Transverse colon (tissue), 4 donors: ENCODE data around the gene FGF7. TPM values are rescaled to one million over a fixed set of nuclear protein-coding genes. Genes with fewer than 3 reads are reported as not detected.

Source experiments
- DNase-seq: peaks from one replicate; pipeline ENCODE4 v3.0.0-alpha.2; 2019
- H3K27ac ChIP-seq, 4 donors: fragments of 200-600 bp; sonication (generic); 2 replicates each; pipeline ENCODE4 v1.5.1; 2016 to 2018; ENCODE audit warnings: inconsistent platforms in 4 of 4
- H3K27me3 ChIP-seq: fragments of 200-600 bp; sonication (generic); 2 replicates; pipeline ENCODE4 v1.5.1; 2017; ENCODE audit warnings: inconsistent platforms
- H3K36me3 ChIP-seq, 4 donors: fragments of 200-600 bp; sonication (generic); 2 replicates each; pipeline ENCODE4 v1.5.1; 2017 to 2019; ENCODE audit warnings: inconsistent platforms in 4 of 4
- H3K4me1 ChIP-seq, 4 donors: fragments of 200-600 bp; sonication (generic); 2 replicates each; pipeline ENCODE4 v1.5.1; 2017 to 2020; ENCODE audit warnings: inconsistent platforms in 4 of 4
- H3K4me3 ChIP-seq, 4 donors: fragments of 200-600 bp; sonication (generic); 1 replicate in 1 of 4; 2 replicates in 3 of 4; pipeline versions ENCODE4 v1.5.1 to v1.6.1; 2017 to 2019; ENCODE audit warnings: inconsistent platforms in 4 of 4
- H3K9me3 ChIP-seq, 2 donors: fragments of 200-600 bp; sonication (generic); 2 replicates each; pipeline ENCODE4 v1.5.1; 2017 to 2019; ENCODE audit warnings: inconsistent platforms in 2 of 2
- CTCF ChIP-seq, 5 experiments: fragments of 200-600 bp in 3 of 5; fragments of 450-650 bp in 2 of 5; sonication (generic) in 3 of 5; IDR thresholded peaks; 1 replicate in 2 of 5; 2 replicates in 3 of 5; pipeline ENCODE4 v1.5.1; 2016 to 2017; ENCODE audit warnings: antibody characterized with exemption in 5 of 5, inconsistent platforms in 3 of 5, mild to moderate bottlenecking in 2 of 5, moderate library complexity in 1 of 5
- EP300 ChIP-seq: sonication (generic); formaldehyde crosslinking; IDR thresholded peaks from one replicate; pipeline ENCODE4 v1.6.1; 2017; ENCODE audit warnings: antibody characterized with exemption, low read depth
- POLR2A ChIP-seq: fragments of 450-650 bp; IDR thresholded peaks from one replicate; pipeline ENCODE4 v1.6.1; 2016; ENCODE audit warnings: antibody characterized with exemption, mild to moderate bottlenecking, moderate library complexity
- POLR2AphosphoS5 ChIP-seq, 3 donors: sonication (generic); formaldehyde crosslinking; IDR thresholded peaks; one replicate each; pipeline ENCODE4 v1.6.1; 2016; ENCODE audit warnings: antibody characterized with exemption in 3 of 3
- WGBS, 2 donors: methylation state at CpG; one replicate each; pipeline ENCODE4 v1.1.5; 2018; ENCODE audit warnings: low coverage in 1 of 2; 5-methylcytosine and 5-hydroxymethylcytosine counted together
- in situ Hi-C, 4 donors: fragments of 200-750 bp; cut with MboI; loops; one replicate each; pipeline versions ENCODE4 v1.15.0 to v1.15.1; 2017; ENCODE audit warnings: low sequenced_read_pairs in 3 of 4, low pct_ligation_motif_present in 1 of 4, low pct_unique_long_range_greater_than_20kb in 1 of 4
- intact Hi-C: fragments of 100-400 bp; cut with DNase I; formaldehyde crosslinking; loops from one replicate; pipeline ENCODE4 v1.15.1; 2023; ENCODE audit warnings: low total_unique reads
- total RNA-seq, 4 donors: library from RNA; depleted of rRNA; stranded (reverse); fragments of >200 nt; gene quantifications; one replicate each; pipeline ENCODE4 v1.1.0, GENCODE V29; 2016

Gene FGF7
- total RNA-seq, 4 donors from 2014 or later = 11.2 to 18.6 (median 17.9) TPM

DNA sequence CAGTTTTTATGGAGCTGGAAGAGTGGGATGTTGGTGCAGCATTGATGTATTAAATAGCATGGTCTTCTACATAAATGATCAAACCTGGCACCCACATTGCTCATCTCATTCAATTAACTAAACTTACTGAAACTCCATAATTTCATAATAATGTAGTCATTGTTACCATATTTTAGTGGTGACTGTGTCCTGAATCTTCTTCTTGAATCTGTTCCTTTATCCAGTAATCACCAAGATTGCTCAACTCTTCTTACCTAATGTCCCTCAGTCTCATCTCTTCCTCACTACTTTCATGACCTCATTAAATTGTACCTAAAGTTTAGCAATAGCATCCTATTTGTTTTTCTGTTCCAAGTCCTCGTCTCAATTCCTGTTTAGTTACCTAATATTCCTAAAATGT, 69.8 kb downstream of the FGF7 start:
- in situ Hi-C loops (no loop called here), intact Hi-C loops (no loop called here)
- 71 to 93% methylated on average over 1 of the region's 1 CpG for WGBS, 2 donors
- Histone ChIP-seq H3K36me3 (no peaks in the 10 kb centered on the region), H3K4me3 (no peak overlapping the region), H3K27me3 (no peaks in the 10 kb centered on the region), H3K27ac (no peak overlapping the region), H3K4me1 (no peaks in the 10 kb centered on the region), H3K9me3 (no peaks in the 10 kb centered on the region)
- no peak for DNase-seq
- TF ChIP-seq CTCF (IDR thresholded peaks at IDR 0.05) (no peak), POLR2AphosphoS5 (IDR thresholded peaks at IDR 0.05) (peak in 2 of 3 donors; percentile 37 to 43)

DNA sequence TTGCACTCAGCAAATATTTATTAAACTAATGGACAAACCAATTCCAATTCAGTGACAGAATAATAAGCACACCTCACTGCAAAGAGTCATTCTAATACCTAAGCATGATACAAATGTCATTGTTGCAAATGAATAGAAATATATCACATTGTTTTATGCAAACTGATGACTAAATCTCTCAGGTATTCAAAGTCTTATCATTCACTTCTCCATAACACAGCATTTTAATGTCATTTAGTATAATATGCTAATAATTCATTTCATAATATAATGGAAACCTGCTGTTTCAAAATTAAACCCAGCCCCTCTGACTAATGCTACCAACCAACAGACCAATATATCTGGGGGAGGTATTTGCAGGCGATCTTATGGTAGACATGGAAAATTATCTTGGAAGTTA, 71.8 kb downstream of the FGF7 start:
- Histone ChIP-seq H3K27me3 (no peaks in the 10 kb centered on the region), H3K9me3 (no peaks in the 10 kb centered on the region), H3K4me3 (no peak overlapping the region), H3K36me3 (no peaks in the 10 kb centered on the region), H3K4me1 (no peaks in the 10 kb centered on the region), H3K27ac (no peak overlapping the region)
- in situ Hi-C loops (no loop called here), intact Hi-C loops (no loop called here)
- WGBS, 2 donors = 93 to 100% methylated on average over 1 of the region's 1 CpG
- TF ChIP-seq CTCF (IDR thresholded peaks at IDR 0.05) (no peak), EP300 (no peak), POLR2A (no peak), POLR2AphosphoS5 (IDR thresholded peaks at IDR 0.05) (no peak)
- DNase-seq = no peak

DNA sequence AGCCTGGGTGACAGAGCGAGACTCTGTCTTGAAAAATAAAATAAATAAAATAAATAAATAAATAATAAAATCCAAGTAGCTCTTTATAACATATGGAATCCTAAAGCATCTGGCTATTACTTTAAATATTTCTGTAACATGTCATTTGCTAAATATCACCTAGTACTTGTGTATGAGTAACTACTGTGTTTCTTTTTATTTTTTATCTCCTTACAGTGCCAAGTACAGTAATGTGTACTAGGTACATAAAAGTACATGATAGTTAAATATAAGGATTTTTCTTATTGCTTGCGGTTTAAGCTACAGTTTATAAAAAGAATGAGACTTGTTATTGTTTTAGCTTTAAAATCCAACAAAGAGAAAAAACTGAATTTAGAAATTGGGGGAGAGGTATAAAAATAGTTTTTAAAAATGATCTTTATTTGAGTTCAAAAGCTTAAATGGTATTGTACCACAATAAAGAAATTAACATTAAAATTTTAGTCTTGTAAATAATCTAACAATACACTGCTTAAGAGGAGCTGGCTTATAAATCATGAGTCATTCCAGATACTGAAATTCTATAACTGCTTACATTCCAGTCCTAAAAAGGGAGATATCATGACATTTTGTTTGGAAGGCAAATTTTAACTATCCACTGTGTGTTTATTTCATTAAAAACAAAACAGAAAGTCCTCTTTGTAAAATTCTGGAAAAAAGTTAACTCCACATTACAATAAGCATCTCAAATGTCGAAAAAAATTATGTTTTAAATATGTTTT, 73.1 kb downstream of the FGF7 start:
- H3K4me1 ChIP-seq = no peaks in the 10 kb centered on the region
- peak overlapping the region in 1 of 4 donors; percentile 12 for H3K27ac ChIP-seq
- TF ChIP-seq EP300 (no peak), POLR2AphosphoS5 (IDR thresholded peaks at IDR 0.05) (no peak), POLR2A (no peak), CTCF (IDR thresholded peaks at IDR 0.05) (no peak)
- no peaks in the 10 kb centered on the region for H3K36me3 ChIP-seq
- no peaks in the 10 kb centered on the region for H3K27me3 ChIP-seq
- DNase-seq = no peak
- intact Hi-C loops (no loop called here), in situ Hi-C loops (no loop called here)
- no peak overlapping the region for H3K4me3 ChIP-seq
- 71 to 80% methylated on average over 3 of the region's 3 CpGs for WGBS, 2 donors
- H3K9me3 ChIP-seq = no peaks in the 10 kb centered on the region

DNA sequence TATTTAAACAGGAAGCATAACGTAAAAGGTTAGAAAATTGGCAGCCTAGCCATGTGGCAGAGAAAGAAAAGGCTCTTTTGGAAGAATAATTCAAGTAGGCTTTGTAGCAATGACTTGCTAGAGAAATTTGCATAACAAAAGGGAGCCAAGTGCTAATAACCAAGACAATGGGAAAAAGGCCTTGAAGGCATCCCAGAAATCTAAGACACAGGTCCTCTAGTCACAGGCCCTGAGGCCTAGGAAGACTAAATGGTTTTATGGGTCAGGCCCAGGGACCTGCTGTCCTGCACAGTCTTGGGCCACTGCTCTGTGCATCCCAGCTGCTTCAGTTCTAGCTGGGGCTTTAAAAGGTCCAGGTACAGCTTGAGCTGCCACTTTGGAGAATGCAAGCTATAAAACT, 78.5 kb downstream of the FGF7 start:
- TF ChIP-seq POLR2AphosphoS5 (IDR thresholded peaks at IDR 0.05) = no peak
- TF ChIP-seq EP300 = no peak
- no peak for TF ChIP-seq POLR2A
- no peak for TF ChIP-seq CTCF (IDR thresholded peaks at IDR 0.05)
- 69 to 86% methylated on average over 1 of the region's 1 CpG for WGBS, 2 donors
- Histone ChIP-seq H3K4me3 (no peak overlapping the region), H3K9me3 (no peaks in the 10 kb centered on the region), H3K27ac (no peak overlapping the region), H3K4me1 (no peaks in the 10 kb centered on the region), H3K36me3 (no peaks in the 10 kb centered on the region), H3K27me3 (no peaks in the 10 kb centered on the region)
- in situ Hi-C loops (no loop called here), intact Hi-C loops (no loop called here)
- DNase-seq = no peak
